GM19035 (cell line): ENCODE measurements around the gene ENPP3.
"Not testable (repeated sequence)": the region's sequence is repeated elsewhere in the genome, so short reads cannot be mapped to it uniquely, and the experiment has no call there.

ENCODE experiments used
- ATAC-seq: cut with Tn5 transposase; IDR thresholded peaks from one replicate; pipeline ENCODE4 v1.9.1; 2021; ENCODE audit not compliant: unreplicated experiment

ENPP3 gene

DNA sequence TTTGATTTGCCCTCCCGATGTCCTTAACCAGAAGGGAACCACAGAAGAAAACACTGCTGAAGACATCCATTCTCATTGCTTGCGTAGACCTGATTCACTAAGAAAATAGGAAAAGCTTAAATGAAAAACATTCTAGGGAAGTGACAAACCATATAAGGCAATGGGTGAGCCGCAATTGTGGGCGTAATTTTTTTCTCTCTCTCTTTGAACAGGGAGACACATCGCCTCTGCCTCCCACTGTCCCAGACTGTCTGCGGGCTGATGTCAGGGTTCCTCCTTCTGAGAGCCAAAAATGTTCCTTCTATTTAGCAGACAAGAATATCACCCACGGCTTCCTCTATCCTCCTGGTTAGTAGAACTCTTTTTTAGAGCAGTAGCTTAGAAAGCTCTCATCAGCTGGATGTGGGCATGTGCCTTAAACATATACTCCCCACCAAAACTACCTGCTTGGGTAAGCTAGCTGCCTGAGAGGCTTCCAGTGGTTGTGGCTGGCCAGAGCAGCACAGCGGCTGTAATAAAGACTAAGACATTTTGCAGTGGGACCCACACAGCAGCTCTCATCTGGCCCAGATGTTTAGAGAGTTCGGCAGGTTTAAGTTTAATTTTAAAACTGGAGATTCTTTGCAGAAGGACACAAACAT, 96.4 kb downstream of the ENPP3 start:
- no peak for ATAC-seq

DNA sequence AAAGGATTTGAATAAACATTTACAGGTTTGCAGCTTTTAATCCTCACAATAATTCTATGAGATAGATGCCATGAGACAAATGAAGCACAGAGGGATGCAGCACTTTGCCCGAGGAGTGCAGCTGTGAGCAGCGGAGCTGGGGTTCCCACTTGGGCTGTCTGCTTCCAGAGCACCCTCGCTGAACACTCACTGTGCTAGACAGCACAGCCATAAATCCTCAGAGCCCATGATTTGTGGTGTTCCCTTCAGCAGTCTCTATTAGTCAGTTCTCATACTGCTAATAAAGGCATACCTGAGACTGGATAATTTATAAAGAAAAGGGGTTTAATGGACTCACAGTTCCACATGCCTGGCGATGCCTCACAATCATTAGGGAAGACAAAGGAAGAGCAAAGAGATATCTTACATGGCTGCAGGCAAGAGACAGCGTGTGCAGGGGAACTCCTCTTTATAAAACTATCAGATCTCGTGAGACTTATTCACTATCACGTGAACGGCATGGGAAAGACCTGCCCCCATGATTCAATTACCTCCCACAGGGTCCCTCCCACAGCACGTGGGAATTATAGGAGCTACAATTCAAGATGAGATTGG, 99.0 kb downstream of the ENPP3 start:
- no peak for ATAC-seq

DNA sequence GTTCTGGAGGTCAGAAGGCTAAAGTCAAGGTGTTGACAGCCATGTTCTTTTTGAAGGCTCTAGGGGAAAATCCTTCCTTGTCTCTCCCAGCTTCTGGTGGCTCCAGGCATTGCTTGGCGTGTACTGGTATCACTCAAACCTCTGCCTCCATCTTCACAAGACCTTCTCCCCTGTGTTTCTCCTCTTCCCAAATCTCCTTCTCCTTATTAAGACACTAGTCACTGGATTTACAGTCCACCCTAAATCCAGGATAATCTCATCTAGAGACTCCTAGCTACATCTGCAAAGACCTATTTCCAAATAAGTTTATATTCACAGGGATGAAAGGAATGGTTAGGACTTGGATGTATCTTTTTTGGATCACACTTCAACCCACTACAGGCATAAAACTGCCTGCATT, 99.7 kb downstream of the ENPP3 start:
- no peak for ATAC-seq

DNA sequence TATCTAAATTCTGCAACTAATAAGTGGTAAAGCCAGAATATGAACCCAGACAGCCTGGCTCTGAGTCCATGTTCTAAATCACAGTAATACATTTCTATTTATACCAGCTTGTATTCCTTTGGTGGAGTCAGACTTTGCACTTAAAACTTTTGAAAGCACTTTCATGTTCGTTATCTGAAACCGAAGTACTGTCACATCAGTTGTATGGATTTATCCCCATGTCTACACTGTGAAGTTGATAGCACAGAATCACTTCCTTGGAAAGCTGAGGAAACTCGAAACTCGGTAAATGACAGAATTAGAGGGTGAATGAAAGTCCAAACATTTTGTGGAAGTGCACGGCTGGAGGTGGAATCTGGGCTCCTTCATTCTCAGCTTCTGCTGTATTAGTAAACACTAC, 102.0 kb downstream of the ENPP3 start:
- no peak for ATAC-seq

DNA sequence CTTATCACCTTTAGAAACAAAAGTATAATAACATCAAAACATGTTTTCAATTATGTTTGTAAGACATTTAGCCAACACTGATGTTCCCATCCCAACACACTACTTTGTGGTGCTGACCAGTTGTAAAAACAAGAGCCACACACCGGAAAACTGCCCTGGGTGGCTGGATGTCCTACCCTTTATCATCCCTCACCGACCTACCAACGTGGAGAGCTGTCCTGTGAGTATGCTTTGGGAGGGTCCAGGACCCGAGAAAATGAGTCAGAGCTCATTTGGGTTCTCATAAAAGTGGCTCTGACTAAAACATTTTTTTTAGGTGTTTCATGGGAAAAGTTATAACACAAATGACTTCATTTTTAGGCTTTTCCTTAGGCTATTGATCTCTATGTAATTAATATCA, 103.1 kb downstream of the ENPP3 start:
- no peak for ATAC-seq

DNA sequence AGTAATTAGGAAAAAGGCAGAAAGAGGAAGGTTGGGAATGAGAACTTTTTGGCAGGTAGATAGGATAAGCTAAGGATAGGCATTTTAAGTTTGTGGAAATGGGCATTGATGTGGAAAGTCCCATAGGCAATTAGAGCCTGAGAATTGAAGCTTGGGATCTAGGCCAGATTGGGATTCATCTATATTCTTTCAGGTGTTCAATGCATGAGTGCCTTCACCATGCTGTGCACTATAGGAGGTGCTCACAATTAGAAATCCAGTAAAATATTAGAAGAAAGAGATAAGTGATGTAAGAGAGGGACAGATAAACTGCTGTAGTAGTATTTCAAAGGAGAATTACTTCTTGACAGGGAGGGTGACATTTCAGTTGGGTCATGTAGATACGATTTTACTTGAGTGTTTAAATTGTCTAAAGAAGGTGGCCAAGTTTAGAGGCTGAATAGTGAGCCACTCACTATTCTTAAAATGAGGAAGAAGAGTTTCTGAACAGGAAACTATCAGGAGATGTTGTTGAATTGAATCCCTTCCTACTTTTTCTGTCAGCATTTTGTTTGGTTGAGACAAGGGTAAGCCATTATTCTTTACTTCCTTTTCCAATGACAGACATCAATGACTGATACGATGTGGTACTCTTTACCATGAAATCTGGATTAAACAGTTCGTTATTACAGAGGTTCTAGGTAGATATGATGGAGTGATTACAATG, 104.7 kb downstream of the ENPP3 start:
- no peak for ATAC-seq

DNA sequence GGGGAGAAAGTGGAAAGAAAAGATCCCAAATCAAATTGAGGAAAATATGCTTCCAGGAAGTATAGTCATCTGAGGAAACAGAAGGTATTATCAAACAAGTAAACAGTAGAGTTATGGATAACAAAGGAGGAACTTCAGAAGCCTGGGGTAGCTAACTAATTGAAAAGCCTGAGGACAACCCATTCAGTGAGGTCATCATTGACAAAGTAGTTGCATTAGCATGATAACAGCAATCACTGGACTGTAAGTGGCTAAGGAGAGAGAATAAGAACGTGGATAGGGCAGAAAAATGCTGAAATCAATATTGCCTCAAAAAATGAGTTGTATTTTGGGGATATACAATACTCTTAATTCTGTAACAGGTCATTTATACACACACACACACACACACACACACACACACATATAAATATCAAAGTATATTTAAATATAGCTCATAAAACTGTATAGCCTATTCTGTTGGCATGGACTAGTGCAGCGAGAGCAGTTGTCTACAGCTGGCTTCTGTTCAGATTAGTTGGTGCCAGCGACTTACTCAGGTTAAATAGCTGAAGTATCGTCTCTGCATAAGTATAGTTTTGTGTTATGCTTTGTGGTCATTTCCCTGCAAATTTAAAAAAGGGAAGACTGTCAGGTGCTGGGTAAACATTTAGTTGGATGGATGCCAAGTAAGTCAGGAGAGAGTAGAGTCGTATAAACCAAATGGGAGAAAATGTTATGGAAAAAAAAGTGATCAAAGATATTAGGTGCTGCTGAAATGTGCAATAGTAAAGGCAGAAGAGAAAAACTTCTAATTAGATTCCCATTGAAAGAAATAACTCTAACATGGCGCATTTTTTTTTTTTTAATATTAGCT, 107.6 kb downstream of the ENPP3 start:
- ATAC-seq = no peak

DNA sequence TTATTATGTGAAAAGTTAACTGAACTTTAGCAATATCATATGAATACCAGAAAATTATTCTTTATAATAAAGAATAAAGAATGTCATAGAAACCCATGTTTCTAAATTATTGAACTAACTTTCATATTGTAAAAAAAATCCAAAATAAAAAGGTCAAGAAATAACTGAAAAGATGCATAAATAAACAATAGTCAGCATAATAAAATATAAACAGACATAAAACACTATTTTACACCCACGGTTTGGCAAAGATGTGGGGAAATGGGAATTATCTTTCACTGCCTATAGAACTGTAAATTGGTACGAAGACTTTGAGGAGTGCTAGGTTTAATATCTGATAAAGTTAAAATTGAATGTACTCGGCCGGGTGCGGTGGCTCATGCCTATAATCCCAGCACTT, 108.4 kb downstream of the ENPP3 start:
- no peak for ATAC-seq

DNA sequence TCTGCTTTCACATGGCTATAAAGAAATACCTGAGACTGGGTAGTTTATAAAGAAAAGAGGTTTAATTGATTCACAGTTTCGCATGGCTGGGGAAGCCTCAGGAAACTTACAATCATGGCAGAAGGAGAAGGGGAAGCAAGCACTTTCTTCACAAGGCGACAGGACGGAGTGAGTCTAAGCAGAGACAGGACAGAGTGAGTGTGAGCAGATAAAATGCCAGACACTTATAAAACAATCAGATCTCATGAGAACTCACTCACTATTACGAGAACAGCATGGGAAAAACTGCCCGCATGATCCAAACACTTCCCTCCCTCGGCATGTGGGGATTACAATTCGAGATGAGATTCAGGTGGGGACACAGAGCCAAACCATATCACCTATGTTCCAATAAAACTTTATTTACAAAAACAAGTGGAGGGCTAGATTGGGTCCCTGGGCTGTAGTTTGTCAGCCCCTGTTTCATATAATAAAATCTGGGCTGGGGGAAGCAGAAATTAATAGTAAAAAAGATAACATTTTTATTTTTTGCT, 110.8 kb downstream of the ENPP3 start:
- ATAC-seq = no peak

DNA sequence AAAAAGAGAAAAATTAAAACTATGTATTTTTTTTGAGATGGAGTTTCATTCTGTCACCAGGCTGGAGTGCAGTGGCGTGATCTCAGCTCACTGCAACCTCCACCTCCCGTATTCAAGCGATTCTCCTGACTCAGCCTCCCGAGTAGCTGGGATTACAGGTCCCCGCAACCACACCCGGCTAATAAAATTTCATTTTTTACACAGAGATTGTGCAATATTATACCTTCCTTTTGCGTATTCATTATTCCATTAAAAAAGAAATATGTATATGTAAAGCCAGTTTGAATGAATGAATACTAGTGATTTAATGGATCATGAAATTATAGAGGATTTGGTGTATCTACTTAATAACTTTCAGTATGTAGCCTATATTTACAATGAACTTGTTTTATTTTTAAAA, 111.9 kb downstream of the ENPP3 start:
- no peak for ATAC-seq

DNA sequence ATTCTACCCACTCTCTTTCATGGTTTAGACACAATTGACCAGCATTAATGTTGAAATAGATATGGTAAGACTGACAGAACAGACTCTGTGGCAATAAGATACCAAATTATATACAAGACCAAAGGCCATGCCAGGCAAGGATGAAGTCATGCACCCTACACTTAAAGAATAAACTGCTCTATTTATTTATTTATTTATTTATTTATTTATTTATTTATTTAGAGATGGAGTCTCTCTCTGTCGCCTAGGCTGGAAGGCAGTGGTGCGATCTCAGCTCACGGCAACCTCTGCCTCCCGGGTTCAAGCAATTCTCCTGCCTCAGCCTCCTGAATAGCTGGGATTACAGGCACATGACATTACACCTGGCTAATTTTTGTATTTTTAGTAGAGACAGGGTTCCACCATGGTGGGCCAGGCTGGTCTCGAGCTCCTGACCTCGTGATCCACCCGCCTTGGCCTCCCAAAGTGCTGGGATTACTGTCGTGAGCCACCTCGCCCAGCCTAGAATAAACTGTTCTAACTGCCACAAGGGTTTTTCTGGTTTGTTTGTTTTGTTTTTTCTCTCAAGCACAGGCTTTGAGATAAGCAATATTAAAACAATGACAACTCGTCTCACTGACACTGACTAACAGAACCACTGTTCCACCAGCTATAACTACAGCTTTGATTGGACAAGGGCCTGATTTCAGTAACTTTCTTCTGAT, 114.1 kb downstream of the ENPP3 start:
- not testable (repeated sequence) for ATAC-seq

DNA sequence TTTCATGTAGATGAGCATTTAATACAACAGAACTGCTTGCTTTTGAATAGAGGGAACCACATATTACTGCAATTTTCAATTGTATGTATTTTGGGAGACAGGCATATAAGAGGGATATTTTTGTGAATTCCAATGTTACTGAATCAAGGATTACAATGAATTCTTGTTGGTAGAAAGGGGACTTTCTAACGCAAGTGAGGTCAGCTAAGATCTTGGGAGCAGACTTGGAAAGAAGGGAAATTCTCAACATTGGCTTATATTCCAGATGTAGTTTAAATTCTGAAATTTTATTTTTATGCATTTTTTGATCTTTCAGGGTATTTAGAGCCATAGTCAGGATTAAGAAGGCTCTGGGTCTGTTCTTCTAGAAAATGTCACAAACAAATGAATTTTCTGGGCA, 117.0 kb downstream of the ENPP3 start:
- no peak for ATAC-seq

DNA sequence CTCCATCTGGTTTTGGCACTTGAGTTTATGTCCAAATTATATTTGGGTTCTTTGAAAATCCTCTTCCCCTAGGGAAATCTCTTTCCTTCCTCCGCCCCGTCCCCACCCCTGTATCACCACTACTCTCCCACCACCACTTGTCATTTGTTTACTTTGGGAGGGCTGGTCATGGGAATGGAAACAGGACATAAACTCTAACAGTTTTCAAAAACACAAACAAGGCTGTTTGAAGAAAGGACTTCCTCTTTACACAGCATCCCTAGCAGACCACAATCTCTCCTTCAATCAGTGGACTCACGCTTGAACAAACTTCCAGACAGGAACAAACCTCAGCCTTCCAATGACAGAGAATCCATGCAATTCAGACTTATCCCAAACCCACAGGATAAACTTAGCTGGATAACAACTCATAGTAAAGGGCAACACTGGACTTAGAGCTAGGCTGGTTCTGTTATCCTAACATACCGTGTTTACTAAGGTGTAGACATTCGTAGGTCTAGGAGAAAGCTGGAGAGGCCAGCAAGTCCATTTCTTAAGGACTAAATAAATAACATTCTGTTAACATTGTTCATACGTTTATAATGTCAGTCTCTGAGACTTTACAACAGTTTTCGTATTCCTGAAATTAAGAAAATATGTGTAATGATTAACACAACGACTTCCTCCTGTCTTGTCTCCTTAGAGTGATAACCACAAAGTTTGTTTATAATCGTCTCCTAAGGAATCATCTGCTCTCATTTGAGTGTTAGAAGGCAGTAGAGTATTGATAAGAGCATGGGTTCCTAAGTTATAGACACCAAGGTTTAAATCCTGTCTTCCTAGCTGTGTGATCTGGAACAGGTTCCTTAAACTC, 117.8 kb downstream of the ENPP3 start:
- no peak for ATAC-seq

DNA sequence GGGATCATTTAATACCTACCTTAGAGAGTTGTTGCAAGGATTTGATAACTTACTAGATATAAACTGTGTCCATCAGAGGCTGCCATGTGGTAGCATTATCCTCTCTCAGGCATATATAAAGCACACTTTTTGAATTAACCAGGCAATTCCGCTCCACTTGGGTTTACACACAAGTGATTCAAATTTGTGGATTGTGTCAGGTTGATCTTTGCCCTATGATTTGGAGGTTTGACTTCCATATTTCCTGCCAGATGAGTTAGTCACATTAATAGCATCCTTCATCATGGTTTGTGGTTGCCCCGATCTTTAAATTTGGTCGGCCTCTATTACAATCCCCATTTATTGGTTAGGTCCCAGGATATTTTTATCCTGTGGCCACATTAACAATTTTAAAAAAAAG, 118.5 kb downstream of the ENPP3 start:
- ATAC-seq = no peak

DNA sequence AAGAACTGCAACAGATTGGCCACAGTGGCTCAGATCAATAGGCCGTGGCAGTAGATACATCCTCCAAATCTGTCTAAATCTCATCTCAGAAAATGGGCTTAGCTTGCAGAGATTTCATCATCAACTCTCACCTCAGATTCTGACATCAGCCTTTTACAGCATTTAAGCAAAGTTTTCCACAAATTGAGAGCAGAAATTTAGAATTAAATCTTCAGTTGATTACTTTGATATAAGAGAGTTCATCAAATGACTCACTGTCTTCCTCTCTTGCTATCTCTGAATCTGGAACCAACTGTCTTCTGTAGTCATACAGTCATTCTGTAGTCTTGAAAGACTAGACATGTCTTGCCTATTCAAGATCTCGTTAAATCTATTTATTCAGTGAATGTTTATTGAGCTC, 118.9 kb downstream of the ENPP3 start:
- no peak for ATAC-seq

DNA sequence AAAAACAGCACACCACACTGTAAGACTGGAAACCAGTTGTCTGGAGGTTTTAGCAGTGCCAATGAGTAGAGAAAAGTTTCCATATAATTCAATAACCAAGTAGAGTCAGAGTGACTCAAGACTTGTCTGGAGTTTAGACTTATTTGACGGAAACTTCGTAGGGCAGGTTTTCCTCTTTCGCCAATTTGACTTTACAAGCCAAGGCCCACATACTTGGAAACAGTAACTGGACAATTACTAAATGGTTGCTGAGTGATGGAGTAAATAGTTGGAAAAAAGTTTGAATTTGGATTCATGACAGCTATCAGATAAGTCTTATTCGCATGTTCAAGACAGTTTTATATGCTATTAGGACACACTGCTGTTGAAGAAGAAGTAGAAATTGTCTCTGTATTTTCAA, 121.8 kb downstream of the ENPP3 start:
- ATAC-seq = no peak

DNA sequence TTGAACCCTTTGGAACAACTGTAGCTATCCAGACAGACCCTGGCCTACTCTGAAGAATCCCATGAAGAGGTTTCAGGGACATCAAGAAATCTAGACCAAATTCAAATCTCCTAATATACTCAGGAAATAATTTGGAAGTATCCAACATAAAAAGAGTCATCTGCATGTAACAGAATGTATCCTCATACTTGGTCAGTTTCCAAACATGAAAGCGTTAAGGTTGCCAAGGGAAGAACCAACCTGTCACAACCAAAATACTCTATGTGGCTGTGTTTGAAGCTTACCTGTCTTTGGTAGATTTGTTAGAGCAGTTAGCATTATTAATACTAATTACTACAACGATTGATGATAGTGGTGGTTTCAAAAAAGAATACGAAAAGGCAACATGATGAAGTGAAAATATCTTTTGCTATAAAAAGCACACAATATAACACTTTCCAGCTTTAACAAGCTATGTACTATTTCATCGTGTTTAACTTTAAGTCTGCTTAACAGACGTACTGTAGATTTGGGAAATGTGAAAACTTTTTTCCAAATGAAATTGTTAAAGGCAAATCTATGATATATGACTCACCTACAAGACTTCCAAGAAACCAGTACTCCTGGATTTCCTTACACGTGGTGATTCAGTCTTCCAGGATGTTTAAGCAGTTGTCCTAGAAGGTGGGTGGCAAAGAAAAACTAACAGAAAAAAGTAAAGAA, 124.1 kb downstream of the ENPP3 start:
- no peak for ATAC-seq

DNA sequence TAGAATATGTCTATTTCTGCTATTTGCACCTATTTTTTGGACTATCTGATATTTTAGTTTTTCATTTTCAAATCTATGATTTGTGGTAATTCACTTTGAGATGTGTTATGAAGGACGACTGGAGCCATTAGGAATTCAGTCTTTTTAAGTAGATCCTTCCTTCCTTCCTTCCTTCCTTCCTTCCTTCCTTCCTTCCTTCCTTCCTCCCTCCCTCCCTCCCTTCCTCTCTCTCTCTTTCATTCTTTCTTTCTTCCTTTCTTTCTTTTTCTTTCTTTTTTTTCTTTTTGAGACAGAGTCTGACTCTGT, 124.6 kb downstream of the ENPP3 start:
- ATAC-seq = no peak

DNA sequence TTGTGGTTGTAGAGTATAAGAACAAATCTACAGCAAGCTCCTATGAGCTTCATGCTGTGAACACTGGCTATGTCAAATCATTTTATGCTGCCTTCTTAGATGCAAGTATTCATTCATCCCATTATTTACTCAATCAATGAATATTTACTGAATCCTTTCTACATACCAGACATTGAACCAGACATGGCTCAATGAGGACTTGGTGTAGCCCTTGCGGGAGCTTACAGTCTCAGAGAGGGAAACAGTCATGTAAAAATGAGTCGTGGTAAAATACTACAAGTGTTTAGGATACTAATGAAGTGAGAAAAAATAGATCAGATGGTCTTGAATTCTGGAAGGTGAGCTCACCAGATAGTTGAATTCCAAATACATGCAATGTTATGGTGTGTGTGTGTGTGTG, 125.9 kb downstream of the ENPP3 start:
- ATAC-seq = no peak
